Esophagus squamous epithelium (tissue), 4 donors: ENCODE data around the gene PKP4.

Experiments used
- POLR2A ChIP-seq, 4 donors: fragments of 450-650 bp; IDR thresholded peaks; one replicate each; pipeline ENCODE4 v1.6.1; 2017; ENCODE audit warnings: antibody characterized with exemption in 4 of 4, mild to moderate bottlenecking in 4 of 4, moderate library complexity in 3 of 4
- TF ChIP-seq, protein P1 (sequence below), 6 experiments: fragments of 450-650 bp in 4 of 6; fragments of 200-600 bp in 2 of 6; sonication (generic) in 2 of 6; IDR thresholded peaks; one replicate each; pipeline ENCODE4 v1.5.1; 2016 to 2019; ENCODE audit warnings: antibody characterized with exemption in 6 of 6, mild to moderate bottlenecking in 4 of 6, moderate library complexity in 4 of 6

DNA sequence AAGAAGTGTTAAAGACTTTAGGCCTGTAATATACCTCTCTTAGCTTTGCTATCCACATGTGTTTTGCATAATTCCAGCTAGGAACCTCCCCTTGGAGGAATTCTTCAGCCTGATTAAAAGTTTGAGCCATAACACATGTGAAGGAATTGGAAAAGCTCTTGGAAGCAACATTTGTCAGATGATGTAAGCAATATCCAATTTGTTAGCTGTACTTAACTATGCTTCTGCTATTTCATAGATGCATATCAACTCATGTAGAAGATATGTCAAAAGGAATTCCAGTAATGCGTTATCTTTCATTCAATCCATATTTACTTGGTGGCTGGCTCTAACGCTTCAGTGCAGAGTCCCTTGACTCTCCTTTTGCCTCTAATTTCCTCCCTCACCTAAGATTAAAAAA, 46.2 kb downstream of the PKP4 start:
- no peak for TF ChIP-seq POLR2A (IDR thresholded peaks at IDR 0.05)
- TF ChIP-seq, protein P1, sequence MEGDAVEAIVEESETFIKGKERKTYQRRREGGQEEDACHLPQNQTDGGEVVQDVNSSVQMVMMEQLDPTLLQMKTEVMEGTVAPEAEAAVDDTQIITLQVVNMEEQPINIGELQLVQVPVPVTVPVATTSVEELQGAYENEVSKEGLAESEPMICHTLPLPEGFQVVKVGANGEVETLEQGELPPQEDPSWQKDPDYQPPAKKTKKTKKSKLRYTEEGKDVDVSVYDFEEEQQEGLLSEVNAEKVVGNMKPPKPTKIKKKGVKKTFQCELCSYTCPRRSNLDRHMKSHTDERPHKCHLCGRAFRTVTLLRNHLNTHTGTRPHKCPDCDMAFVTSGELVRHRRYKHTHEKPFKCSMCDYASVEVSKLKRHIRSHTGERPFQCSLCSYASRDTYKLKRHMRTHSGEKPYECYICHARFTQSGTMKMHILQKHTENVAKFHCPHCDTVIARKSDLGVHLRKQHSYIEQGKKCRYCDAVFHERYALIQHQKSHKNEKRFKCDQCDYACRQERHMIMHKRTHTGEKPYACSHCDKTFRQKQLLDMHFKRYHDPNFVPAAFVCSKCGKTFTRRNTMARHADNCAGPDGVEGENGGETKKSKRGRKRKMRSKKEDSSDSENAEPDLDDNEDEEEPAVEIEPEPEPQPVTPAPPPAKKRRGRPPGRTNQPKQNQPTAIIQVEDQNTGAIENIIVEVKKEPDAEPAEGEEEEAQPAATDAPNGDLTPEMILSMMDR (IDR thresholded peaks at IDR 0.05), result no peak
